Mammary epithelial cell (primary cell): Measurements from ENCODE around the gene ADAM12.

Source experiments
- CTCF ChIP-seq, 2 donors: IDR thresholded peaks in 1 of 2; conservative IDR thresholded peaks in 1 of 2; 2 replicates each; pipeline ENCODE4 v1.5.1; 2011 to 2012; ENCODE audit warnings: inconsistent platforms in 2 of 2, low read length in 2 of 2, mild to moderate bottlenecking in 2 of 2, control low read depth in 1 of 2, low read depth in 1 of 2; ENCODE audit not compliant: insufficient read depth in 1 of 2; ENCODE audit errors: extremely low read depth in 1 of 2
- EZH2 ChIP-seq: IDR thresholded peaks from 2 replicates; pipeline ENCODE4 v1.6.1; 2012; ENCODE audit warnings: low read length, inconsistent platforms, borderline replicate concordance

GRCh38 chr10:126041804-126042231, 346.5 kb downstream of the ADAM12 start:
- TF ChIP-seq CTCF (conservative IDR thresholded peaks at IDR 0.05 in 1 of 2, IDR thresholded peaks at IDR 0.05 in 1 of 2; ENCODE audit: extremely low read depth in 1 of 2, insufficient read depth in 1 of 2, low read depth in 1 of 2, low read length in 2 of 2) (no peak), EZH2 (no peak)
